ENCODE data around the gene SKP1.
"Not testable (repeated sequence)": the region's sequence is repeated elsewhere in the genome, so short reads cannot be mapped to it uniquely, and the experiment has no call there.

Gene SKP1

DNA sequence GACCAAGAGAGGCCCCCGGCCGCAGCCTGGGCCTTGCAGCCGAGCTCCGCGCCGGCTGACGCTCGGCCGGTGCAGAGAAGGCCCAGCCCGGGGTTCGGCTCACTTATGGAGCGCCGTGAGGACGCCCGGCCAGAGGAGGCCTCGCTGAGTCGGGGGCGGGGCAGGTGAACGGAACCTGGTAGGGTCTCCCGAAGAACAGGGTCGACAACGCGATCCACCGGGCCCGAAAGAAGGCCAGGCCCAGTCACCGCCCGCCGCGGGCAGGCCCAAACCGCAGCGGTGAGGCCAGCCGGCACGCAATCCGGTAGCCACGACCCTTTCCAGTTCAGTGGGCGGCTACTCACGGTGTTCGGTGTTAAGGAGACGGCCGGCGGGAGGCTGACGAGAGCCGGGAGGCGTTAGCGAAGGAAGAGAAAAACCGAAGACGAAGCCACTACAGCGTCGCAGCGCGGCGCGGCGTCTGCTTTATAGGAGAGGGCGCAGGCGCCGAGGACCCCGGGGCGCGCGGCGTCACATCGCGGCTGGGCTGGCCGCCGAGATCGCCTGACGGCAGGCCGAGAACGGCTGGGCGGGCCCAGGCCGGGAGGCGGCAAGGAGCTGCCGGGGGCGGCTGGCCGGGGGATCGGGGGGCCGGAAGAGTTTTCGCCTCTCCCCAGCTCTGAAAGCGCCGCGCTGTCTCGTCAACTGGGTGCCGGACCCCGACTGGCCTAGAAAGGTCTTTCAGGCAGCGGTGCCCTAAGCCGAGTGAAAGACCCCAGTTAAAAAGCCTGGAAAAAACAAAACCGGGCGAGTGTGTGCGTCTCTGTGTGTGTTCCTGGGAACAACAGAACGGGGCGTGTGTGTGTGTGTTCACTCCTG lies at the start of gene SKP1:
Gene SKP1 (minus strand): TSS at position 440 of the 858 bp plus-strand sequence. CDS start 2,928 bp downstream, outside the sequence.
- peak; percentile 93 for DNase-seq (ENCODE audit: low spot score)

- DNase-seq (ENCODE audit: low spot score) = peak; percentile 98
Observed at GRCh38 chr5:134225780-134226440, 49.2 kb upstream of the SKP1 start, which contains the start of gene PPP2CA. Gene PPP2CA, minus strand, starts transcription at chr5:134226073. Its CDS starts 212 bp downstream, at chr5:134225861.

DNA sequence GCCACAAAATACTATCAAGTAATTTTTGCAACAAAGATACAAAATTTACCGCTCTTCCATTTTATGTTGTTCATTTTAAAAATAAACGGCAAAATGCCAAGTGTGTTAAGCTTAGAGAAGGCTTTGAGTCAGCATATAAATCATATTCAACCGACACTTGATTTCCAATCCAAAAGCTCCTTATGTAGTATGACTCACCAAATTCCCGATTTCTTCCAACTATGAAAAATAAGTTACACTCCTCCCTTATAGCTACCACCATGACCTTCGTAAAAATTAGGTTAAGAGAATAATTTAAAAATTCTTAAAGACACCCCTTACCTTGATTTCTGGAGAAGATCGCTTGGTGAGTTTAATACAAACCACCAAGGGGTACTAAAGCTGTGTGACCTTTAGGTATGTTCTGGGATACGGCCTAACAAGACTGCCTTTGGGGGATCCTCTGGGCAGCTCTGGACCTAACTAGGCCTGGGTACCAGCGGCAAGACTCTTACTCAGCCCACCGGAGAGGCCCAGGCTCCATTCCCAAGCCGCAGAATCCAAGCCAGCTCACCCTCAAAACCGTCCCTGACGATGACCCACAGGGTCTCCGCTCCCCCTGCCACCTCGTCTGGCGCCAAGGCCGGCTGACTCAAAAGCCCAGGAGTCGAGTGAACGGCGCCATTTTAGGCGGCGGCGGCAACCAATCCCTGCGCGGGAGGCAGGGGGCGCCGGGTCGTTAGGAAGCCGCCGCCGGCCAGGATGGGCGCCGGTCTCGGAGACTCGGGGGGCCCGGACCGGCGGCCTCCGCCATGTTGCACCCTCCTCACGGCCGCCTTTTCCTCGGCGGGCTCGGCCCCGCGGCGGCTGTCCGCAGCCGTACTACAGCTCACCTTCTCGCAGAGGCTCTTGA lies 48.4 kb upstream of the SKP1 start:
- DNase-seq (ENCODE audit: low spot score) = peak; percentile 50

- DNase-seq (ENCODE audit: low spot score) = no peak
Observed at GRCh38 chr5:134223406-134224248, 46.9 kb upstream of the SKP1 start.

GRCh38 chr5:134221690-134222089 lies 44.9 kb upstream of the SKP1 start:
- not testable (repeated sequence) for DNase-seq (ENCODE audit: low spot score)

- DNase-seq (ENCODE audit: low spot score) = no peak
Observed at GRCh38 chr5:134215757-134216156, 39.0 kb upstream of the SKP1 start.

GRCh38 chr5:134211263-134212031 lies 34.7 kb upstream of the SKP1 start:
- not testable (repeated sequence) for DNase-seq (ENCODE audit: low spot score)

DNA sequence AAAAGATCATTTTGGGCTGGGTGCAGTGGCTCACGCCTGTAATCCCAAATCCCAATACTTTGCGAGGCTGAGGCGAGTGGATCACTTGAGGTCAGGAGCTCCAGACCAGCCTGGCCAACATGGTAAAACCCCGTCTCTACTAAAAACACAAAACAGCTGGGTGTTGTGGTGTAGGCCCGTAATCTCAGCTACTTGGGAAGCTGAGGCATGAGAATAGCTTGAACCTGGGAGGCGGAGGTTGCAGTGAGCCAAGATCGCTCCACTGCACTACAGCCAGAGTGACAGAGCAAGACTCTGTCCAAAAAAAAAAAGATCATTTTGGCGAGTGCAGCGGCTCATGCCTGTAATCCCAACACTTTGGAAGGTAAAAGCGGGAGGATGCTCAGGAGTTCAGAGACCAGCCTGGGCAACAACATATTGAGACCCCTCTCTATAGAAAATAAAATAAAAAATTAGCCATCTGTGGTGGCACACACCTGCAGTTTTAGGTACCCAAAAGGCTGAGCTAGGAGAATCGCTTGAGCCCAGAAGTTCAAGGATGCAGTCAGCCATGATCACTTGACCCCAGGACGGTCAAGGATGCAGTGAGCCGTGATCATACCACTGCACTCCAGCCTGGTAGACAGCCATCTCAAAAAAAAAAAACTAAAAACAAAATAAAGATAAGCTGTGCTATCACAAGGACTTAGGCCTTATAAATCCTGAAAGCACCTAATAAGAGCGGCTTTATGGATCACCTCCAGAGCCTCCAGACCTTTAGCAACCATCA lies 32.9 kb upstream of the SKP1 start:
- no peak for DNase-seq (ENCODE audit: low spot score)

GRCh38 chr5:134207696-134208095 lies 30.9 kb upstream of the SKP1 start:
- no peak for DNase-seq (ENCODE audit: low spot score)

DNA sequence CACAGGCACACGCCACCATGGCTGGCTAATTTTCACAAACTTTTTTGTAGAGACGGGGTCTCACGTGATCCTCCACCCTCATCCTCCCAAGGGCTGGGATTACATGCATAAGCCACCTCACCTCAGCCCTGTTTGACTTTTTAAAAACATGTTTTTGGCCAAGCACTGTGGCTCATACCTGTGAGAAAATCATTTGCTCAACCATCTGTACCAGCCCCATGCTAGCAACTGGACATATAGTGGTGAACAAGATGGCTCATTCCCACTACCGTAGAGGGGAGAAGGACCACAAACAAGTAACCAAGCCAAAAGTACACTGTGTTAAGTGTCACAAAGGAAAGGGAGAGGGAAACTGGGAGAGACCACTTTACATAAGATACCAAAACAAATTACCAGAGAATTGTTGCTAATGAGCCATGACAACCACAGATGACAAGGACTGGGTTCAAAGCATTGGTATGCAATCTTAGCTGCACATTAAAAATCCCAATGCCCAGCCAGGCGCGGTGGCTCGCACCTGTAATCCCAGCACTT lies 29.9 kb upstream of the SKP1 start:
- no peak for DNase-seq (ENCODE audit: low spot score)

GRCh38 chr5:134204575-134204974 lies 27.8 kb upstream of the SKP1 start:
- no peak for DNase-seq (ENCODE audit: low spot score)

GRCh38 chr5:134203630-134204029 lies 26.9 kb upstream of the SKP1 start:
- no peak for DNase-seq (ENCODE audit: low spot score)

DNA sequence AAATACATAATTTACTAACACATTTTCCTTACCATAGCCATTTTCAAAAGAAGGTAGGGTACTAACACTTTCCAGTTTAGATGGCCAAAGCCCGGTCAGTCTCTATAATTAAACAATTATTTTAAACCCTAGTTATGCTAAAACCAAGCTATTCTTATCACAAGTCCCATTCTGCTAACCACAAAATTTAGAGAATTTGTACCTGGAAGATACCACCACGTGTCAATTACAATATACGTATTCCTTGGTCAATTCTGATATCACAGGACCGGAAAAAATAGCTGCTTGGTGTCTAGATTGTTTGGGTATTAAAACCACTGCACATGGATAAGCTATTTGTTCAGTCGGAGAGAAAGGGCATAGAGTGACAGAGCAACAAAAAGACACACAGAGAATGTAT lies 18.9 kb upstream of the SKP1 start:
- DNase-seq (ENCODE audit: low spot score) = no peak

GRCh38 chr5:134189031-134189430 lies 12.3 kb upstream of the SKP1 start:
- DNase-seq (ENCODE audit: low spot score) = no peak

- no peak for DNase-seq (ENCODE audit: low spot score)
Observed at GRCh38 chr5:134188092-134188491, 11.3 kb upstream of the SKP1 start.

DNA sequence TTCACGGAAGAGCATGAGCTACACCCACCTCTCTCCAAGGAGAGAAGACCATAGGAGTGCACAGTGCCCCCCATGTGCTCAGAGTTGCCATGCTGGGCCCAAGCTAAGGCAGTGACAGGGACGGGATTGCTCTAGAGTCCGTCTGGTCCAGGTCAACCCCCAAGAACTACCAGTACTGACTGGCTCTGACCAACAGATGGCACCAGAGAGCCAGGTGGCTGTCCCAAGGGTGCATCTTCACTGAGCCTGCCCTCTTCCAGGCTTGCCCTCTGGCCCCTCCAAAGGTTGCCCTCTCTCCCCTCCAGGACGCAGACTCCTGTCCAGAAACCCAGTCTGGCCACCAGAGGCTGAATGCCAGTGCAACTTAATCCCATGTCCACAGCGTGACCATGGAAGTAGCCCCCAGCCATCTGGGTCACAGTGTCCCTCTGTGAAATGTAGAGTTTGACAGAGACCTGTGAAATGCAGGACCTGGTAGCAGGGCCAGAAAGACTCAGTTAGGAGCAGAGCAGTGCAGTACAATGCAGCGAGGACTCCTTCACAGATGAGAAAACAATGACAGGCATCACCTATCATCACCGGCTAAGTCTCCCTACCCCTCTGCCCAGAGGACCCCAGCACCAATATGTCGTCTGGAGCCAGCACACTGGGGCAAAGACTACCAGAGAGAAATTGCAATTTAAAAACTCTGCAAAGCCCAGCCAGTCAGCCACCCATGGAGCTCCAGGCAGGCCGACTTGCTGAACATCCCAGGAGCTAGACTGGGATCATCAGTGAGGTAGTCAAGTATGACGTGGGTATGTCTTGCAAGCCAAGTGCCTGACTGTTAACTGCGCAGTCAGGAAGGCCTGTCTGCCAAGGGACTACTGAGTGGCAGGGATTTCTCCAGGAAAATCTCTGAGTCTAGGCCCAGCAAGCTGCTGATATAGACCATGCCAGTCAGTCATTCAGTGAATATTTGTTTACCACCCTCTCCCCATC lies 7.7 kb upstream of the SKP1 start:
- peak; percentile 86 for DNase-seq (ENCODE audit: low spot score)

DNA sequence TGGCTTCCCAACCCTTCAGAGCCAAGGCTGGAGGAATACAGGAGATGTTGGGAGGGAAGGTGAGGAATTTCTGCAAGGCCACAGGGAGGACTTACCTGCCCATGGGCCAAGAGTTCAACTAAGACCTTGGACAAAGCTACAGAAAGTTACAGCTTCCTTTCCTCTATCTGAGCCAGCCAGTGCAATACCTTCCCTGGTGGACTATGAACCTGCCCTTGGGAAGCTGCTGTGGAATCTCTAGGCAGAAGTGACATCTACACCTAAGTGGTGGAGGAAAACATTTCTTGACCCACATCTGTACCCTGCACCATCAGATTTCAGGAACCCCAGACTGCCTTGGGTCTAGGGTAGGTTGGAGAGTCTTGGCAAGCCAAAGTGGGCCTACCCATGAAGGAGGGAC lies 6.7 kb upstream of the SKP1 start:
- no peak for DNase-seq (ENCODE audit: low spot score)

- DNase-seq (ENCODE audit: low spot score) = no peak
Observed at GRCh38 chr5:134178096-134178419, 1.3 kb upstream of the SKP1 start.

Data from AG08395 (cell line).